DND-41 (cell line): ENCODE results near the gene DCST1.

ENCODE experiments used
- ATAC-seq: fragments of 200-7000 bp; cut with Tn5 transposase; 3 replicates; pipeline ENCODE4 v1.9.1; 2021; ENCODE audit warnings: low read depth; ENCODE audit not compliant: insufficient read depth
- DNase-seq: peaks from one replicate; pipeline ENCODE4 v3.0.0-alpha.2; 2020
- H2AFZ ChIP-seq: 2 replicates; pipeline ENCODE4 v1.6.0; 2012; ENCODE audit warnings: low read depth, low read length
- H3K27ac ChIP-seq: 2 replicates; pipeline ENCODE4 v1.5.1; 2012; ENCODE audit warnings: low read length, inconsistent platforms
- H3K27me3 ChIP-seq: fragments of 200-600 bp; sonication (generic); 2 replicates; pipeline ENCODE4 v1.6.0; 2012; ENCODE audit warnings: low read length, mild to moderate bottlenecking, inconsistent platforms; ENCODE audit not compliant: insufficient read depth, poor library complexity
- H3K36me3 ChIP-seq: 2 replicates; pipeline ENCODE4 v1.5.1; 2012; ENCODE audit warnings: low read length, inconsistent platforms; ENCODE audit not compliant: insufficient read depth
- H3K4me1 ChIP-seq: 2 replicates; pipeline ENCODE4 v1.5.1; 2012; ENCODE audit warnings: mild to moderate bottlenecking, low read length; ENCODE audit not compliant: insufficient read depth
- H3K4me2 ChIP-seq: 2 replicates; pipeline ENCODE4 v1.6.0; 2012; ENCODE audit warnings: mild to moderate bottlenecking, moderate library complexity, low read length, inconsistent platforms; ENCODE audit not compliant: insufficient read depth
- H3K4me3 ChIP-seq, 2 experiments: fragments of 200-600 bp in 1 of 2; shearing (Covaris generic) in 1 of 2; 2 replicates each; pipeline ENCODE4 v1.5.1; 2012 to 2016; ENCODE audit warnings: inconsistent platforms in 2 of 2, low read length in 2 of 2, mild to moderate bottlenecking in 2 of 2, low read depth in 1 of 2, moderate library complexity in 1 of 2
- H3K79me2 ChIP-seq: 2 replicates; pipeline ENCODE4 v1.6.0; 2012; ENCODE audit warnings: low read length, inconsistent platforms; ENCODE audit not compliant: insufficient read depth
- H3K9ac ChIP-seq: 2 replicates; pipeline ENCODE4 v1.6.0; 2012; ENCODE audit warnings: low read depth, mild to moderate bottlenecking, inconsistent platforms, low read length, moderate library complexity
- H3K9me3 ChIP-seq: 2 replicates; pipeline ENCODE4 v1.5.1; 2012; ENCODE audit warnings: low read length, moderate library complexity, mild to moderate bottlenecking, inconsistent platforms; ENCODE audit not compliant: insufficient read depth, severe bottlenecking
- H4K20me1 ChIP-seq: 2 replicates; pipeline ENCODE4 v1.6.0; 2012; ENCODE audit warnings: low read length; ENCODE audit not compliant: insufficient read depth
- EZH2 ChIP-seq: IDR thresholded peaks from 3 replicates; pipeline ENCODE4 v1.6.1; 2012; ENCODE audit warnings: borderline replicate concordance, low read depth, mild to moderate bottlenecking, moderate library complexity, low read length, inconsistent platforms; ENCODE audit not compliant: severe bottlenecking
- TF ChIP-seq, protein P1 (sequence below): IDR thresholded peaks from 2 replicates; pipeline ENCODE4 v1.5.1; 2012; ENCODE audit warnings: borderline replicate concordance, low read length, moderate library complexity, mild to moderate bottlenecking; ENCODE audit not compliant: poor library complexity, severe bottlenecking; ENCODE audit errors: extremely low read depth

DCST1 gene

DNA sequence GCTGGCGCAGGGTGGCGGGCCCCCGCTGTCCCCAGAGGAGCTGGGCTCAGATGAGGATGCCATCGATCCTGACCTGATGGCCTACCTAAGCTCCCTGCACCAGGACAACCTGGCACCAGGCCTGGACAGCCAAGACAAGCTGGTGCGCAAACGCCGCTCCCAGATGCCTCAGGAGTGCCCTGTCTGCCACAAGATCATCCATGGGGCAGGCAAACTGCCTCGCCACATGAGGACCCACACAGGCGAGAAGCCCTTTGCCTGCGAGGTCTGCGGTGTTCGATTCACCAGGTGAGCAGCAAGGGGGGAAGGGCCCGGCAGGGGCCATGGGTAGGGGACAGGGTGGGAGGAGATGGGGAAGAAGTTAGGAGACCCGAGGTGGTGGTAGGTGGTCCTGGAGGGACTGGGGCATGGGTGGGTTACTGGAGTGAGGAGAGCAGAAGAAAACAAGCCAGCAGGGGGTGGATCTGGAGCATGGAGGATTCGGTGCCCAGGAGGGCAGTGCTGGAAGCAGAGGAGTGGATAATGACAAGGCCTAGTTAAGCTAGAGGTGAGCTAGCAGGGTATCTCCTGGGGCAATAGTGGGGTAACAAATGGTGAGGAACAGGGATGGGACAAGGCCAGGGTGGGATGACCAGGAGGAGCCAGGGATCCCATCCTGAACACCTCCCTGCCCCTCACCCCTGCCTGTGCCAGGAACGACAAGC, 17.9 kb upstream of the DCST1 start:
- no peaks in the 10 kb centered on the region for H3K9me3 ChIP-seq
- H3K4me2 ChIP-seq = no peak overlapping the region
- peaks cover 30% of the 10 kb centered on the region for H3K27me3 ChIP-seq
- H3K79me2 ChIP-seq = no peaks in the 10 kb centered on the region
- no peaks in the 10 kb centered on the region for H3K36me3 ChIP-seq
- H3K4me1 ChIP-seq = peaks cover 13% of the 10 kb centered on the region
- H3K4me3 ChIP-seq = no peak overlapping the region
- no peak overlapping the region for H2AFZ ChIP-seq
- H4K20me1 ChIP-seq = peaks cover 66% of the 10 kb centered on the region
- no peak overlapping the region for H3K27ac ChIP-seq
- no peak for ATAC-seq
- H3K9ac ChIP-seq = no peak overlapping the region
- TF ChIP-seq, protein P1, sequence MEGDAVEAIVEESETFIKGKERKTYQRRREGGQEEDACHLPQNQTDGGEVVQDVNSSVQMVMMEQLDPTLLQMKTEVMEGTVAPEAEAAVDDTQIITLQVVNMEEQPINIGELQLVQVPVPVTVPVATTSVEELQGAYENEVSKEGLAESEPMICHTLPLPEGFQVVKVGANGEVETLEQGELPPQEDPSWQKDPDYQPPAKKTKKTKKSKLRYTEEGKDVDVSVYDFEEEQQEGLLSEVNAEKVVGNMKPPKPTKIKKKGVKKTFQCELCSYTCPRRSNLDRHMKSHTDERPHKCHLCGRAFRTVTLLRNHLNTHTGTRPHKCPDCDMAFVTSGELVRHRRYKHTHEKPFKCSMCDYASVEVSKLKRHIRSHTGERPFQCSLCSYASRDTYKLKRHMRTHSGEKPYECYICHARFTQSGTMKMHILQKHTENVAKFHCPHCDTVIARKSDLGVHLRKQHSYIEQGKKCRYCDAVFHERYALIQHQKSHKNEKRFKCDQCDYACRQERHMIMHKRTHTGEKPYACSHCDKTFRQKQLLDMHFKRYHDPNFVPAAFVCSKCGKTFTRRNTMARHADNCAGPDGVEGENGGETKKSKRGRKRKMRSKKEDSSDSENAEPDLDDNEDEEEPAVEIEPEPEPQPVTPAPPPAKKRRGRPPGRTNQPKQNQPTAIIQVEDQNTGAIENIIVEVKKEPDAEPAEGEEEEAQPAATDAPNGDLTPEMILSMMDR = no peak
- DNase-seq = no peak

DNA sequence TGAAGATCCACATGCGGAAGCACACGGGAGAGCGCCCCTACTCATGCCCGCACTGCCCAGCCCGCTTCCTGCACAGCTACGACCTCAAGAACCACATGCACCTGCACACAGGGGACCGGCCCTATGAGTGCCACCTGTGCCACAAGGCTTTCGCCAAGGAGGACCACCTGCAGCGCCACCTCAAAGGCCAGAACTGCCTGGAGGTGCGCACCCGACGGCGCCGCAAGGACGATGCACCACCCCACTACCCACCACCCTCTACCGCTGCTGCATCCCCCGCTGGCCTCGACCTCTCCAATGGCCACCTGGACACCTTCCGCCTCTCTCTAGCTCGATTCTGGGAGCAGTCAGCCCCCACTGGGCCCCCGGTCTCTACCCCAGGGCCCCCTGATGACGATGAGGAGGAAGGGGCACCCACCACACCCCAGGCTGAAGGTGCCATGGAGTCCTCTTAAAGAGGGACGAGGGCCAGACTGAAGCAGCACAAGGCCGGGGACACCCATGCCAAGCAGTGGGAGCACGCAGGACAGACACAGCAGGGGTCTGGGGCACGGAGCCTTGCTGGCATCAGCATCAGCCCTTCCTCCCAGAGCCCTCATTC, 17.3 kb upstream of the DCST1 start:
- TF ChIP-seq, protein P1 = no peak
- Histone ChIP-seq H3K79me2 (no peaks in the 10 kb centered on the region), H3K9me3 (no peaks in the 10 kb centered on the region), H3K36me3 (no peaks in the 10 kb centered on the region), H3K27me3 (peaks cover 31% of the 10 kb centered on the region), H4K20me1 (peaks cover 62% of the 10 kb centered on the region), H3K4me1 (peaks cover 13% of the 10 kb centered on the region), H3K27ac (no peak overlapping the region), H3K4me2 (no peak overlapping the region), H2AFZ (no peak overlapping the region), H3K9ac (no peak overlapping the region), H3K4me3 (no peak overlapping the region)
- DNase-seq (peak; percentile 27), ATAC-seq (no peak)

DNA sequence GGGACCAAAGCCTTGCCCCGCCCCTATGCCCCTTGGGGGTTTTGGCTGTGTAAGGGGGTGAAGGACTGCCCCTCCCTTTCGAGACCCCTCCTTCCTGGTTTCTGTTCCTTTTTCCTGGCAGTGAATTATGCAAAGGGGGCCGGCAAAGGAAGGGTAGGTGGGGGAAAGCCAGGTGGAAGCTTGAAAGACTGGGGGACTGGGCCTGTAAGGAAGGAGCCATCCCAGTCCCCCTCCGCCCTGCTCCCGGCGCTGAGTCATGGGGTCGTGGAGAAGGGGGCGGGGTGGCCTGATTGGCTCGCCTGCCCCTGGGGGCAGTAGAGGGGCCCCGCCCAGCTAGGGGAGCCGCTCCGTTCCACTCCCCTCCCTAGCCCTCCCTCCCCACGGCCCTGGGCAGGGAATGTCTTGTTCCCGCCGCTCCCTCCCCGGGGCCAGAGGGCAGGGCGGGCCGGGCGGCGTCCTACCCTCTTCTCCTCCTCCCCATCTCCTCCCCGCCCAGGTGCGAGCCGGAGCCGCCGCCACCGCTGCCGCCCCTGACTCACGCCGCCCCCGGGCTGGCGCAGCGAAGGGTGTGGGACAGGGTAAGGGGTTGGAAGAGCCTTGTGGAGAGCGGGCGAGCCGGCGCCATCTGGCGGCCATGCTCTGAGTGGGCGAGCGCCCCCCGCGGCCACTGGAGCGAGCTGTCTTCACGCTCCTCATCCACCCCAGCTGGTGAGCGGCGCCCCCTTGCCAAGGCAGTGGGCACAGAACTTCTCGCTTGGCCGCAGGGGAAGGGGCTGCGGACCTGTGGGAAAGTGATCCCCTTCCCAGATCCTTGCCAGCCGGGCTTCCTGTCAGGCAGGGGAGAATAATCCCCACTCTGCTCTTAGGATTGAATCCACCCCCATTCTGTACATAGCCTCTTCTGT, 16.3 kb upstream of the DCST1 start:
- Histone ChIP-seq H3K4me3 (no peak overlapping the region), H3K4me1 (peaks cover 13% of the 10 kb centered on the region), H3K27me3 (peaks cover 34% of the 10 kb centered on the region), H3K36me3 (no peaks in the 10 kb centered on the region), H2AFZ (no peak overlapping the region), H3K9ac (no peak overlapping the region), H3K79me2 (no peaks in the 10 kb centered on the region), H3K9me3 (no peaks in the 10 kb centered on the region), H3K27ac (no peak overlapping the region), H4K20me1 (peaks cover 55% of the 10 kb centered on the region), H3K4me2 (peak overlapping the region; percentile 41)
- TF ChIP-seq EZH2 = no peak
- TF ChIP-seq, protein P1 = peak; percentile 99
- peak; percentile 82 for DNase-seq
- ATAC-seq = peak; percentile 98
